Sigmoid colon (tissue), 4 donors: Measurements from ENCODE around the gene HSD17B12.

ENCODE experiments used
- POLR2A ChIP-seq, 2 donors: fragments of 450-650 bp; IDR thresholded peaks; one replicate each; pipeline ENCODE4 v1.6.1; 2016; ENCODE audit warnings: antibody characterized with exemption in 2 of 2, mild to moderate bottlenecking in 2 of 2, moderate library complexity in 2 of 2
- POLR2AphosphoS5 ChIP-seq, 4 donors: sonication (generic); formaldehyde crosslinking; IDR thresholded peaks; one replicate each; pipeline ENCODE4 v1.6.1; 2017; ENCODE audit warnings: antibody characterized with exemption in 4 of 4
- TF ChIP-seq, protein P1 (sequence below), 4 experiments: fragments of 450-650 bp in 3 of 4; fragments of 200-600 bp in 1 of 4; IDR thresholded peaks; one replicate each; pipeline ENCODE4 v1.5.1; 2016 to 2019; ENCODE audit warnings: antibody characterized with exemption in 4 of 4, mild to moderate bottlenecking in 3 of 4, moderate library complexity in 2 of 4

DNA sequence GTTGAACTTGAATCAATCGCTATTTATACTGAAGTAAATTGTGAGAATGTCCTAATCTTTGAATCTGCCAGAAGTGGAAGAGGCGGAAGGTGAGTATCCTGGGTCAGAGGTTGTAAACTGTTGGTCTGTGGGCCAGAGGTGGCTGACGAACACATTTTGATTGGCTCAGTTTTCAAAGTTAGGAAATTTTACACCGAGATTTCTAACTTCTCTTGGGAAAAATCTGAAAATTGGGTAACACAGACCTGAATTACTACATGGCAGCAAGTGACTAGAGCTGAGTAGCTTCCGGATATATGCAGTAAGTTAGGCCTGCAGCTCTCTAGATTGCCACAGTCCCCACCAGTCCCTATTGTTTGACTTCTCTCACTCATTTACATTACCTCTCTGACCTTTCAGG is 143.3 kb downstream of the HSD17B12 start:
- TF ChIP-seq, protein P1, sequence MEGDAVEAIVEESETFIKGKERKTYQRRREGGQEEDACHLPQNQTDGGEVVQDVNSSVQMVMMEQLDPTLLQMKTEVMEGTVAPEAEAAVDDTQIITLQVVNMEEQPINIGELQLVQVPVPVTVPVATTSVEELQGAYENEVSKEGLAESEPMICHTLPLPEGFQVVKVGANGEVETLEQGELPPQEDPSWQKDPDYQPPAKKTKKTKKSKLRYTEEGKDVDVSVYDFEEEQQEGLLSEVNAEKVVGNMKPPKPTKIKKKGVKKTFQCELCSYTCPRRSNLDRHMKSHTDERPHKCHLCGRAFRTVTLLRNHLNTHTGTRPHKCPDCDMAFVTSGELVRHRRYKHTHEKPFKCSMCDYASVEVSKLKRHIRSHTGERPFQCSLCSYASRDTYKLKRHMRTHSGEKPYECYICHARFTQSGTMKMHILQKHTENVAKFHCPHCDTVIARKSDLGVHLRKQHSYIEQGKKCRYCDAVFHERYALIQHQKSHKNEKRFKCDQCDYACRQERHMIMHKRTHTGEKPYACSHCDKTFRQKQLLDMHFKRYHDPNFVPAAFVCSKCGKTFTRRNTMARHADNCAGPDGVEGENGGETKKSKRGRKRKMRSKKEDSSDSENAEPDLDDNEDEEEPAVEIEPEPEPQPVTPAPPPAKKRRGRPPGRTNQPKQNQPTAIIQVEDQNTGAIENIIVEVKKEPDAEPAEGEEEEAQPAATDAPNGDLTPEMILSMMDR (IDR thresholded peaks at IDR 0.05), result no peak
- TF ChIP-seq POLR2AphosphoS5 (IDR thresholded peaks at IDR 0.05) (no peak), POLR2A (IDR thresholded peaks at IDR 0.05) (no peak)
